PC-3 (cell line): ENCODE results near the gene UBR4. TPM values are rescaled to one million over a fixed set of nuclear protein-coding genes. Genes with fewer than 3 reads are reported as not detected.

Experiments
- ATAC-seq: fragments of 200-7000 bp; cut with Tn5 transposase; 2 replicates; pipeline ENCODE4 v1.9.1; 2020; ENCODE audit warnings: mild to moderate bottlenecking, moderate library complexity
- BruUV-seq: library from RNA; stranded (reverse); fragments of 400-500 nt; replicated peaks from 2 replicates; lab custom pipeline; 2021; lab: Mats Ljungman, UMichigan
- CTCF ChIA-PET: fragments of 300-600 bp; sonication (Branson Sonifier 250); formaldehyde crosslinking; loops from one replicate; lab custom pipeline; 2022; ENCODE audit warnings: antibody characterized with exemption; lab: Charles Lee
- POLR2A ChIA-PET: fragments of 300-600 bp; sonication (Branson Sonifier 250); formaldehyde crosslinking; loops from one replicate; lab custom pipeline; 2022; ENCODE audit warnings: antibody characterized with exemption; ENCODE audit not compliant: unreplicated experiment; lab: Charles Lee
- DNase-seq: peaks from one replicate; pipeline ENCODE4 v3.0.0-alpha.2; 2015
- H2AFZ ChIP-seq: fragments of 300-600 bp; sonication (generic); 2 replicates; pipeline ENCODE4 v1.6.0; 2016; ENCODE audit warnings: antibody characterized with exemption, low read length
- H3F3A ChIP-seq: fragments of 300-600 bp; sonication (generic); one replicate; pipeline ENCODE4 v1.6.0; 2017; ENCODE audit warnings: antibody characterized with exemption, low read length, control low read depth, mild to moderate bottlenecking; ENCODE audit not compliant: unreplicated experiment
- H3K27ac ChIP-seq: fragments of 300-600 bp; sonication (generic); 2 replicates; pipeline ENCODE4 v1.5.1; 2016; ENCODE audit warnings: mild to moderate bottlenecking, low read length
- H3K27me3 ChIP-seq: fragments of 300-600 bp; sonication (generic); 2 replicates; pipeline ENCODE4 v1.6.1; 2016; ENCODE audit warnings: low read length, mixed read lengths
- H3K36me3 ChIP-seq: fragments of 300-600 bp; sonication (generic); 2 replicates; pipeline ENCODE4 v1.6.1; 2016; ENCODE audit warnings: low read depth, mixed run types, low read length, mixed read lengths
- H3K4me1 ChIP-seq: fragments of 300-600 bp; sonication (generic); 2 replicates; pipeline ENCODE4 v1.5.1; 2016; ENCODE audit warnings: low read length; ENCODE audit not compliant: insufficient read depth
- H3K4me2 ChIP-seq: fragments of 300-600 bp; sonication (generic); 2 replicates; pipeline ENCODE4 v1.6.0; 2016; ENCODE audit warnings: low read length
- H3K4me3 ChIP-seq: fragments of 300-600 bp; sonication (generic); 2 replicates; pipeline ENCODE4 v1.5.1; 2016; ENCODE audit warnings: mild to moderate bottlenecking, low read length, mixed read lengths
- H3K79me2 ChIP-seq: fragments of 300-600 bp; sonication (generic); 2 replicates; pipeline ENCODE4 v1.6.1; 2017; ENCODE audit warnings: low read length, mixed read lengths
- H3K9ac ChIP-seq: fragments of 300-600 bp; sonication (generic); 2 replicates; pipeline ENCODE4 v1.6.0; 2016; ENCODE audit warnings: mild to moderate bottlenecking, low read length
- H3K9me2 ChIP-seq: fragments of 300-600 bp; sonication (generic); replicated peaks from 2 replicates; pipeline ENCODE4 v1.6.1; 2016; ENCODE audit warnings: mixed run types, low read length, mixed read lengths
- H3K9me3 ChIP-seq: fragments of 300-600 bp; sonication (generic); 2 replicates; pipeline ENCODE4 v1.6.1; 2016; ENCODE audit warnings: low read length, mixed read lengths
- H4K20me1 ChIP-seq: fragments of 300-600 bp; sonication (generic); 2 replicates; pipeline ENCODE4 v1.6.1; 2016; ENCODE audit warnings: low read length, mixed read lengths
- EZH2 ChIP-seq: fragments of 300-600 bp; sonication (generic); IDR thresholded peaks from one replicate; pipeline ENCODE4 v1.6.1; 2017; ENCODE audit warnings: antibody characterized with exemption, mild to moderate bottlenecking, low read length; ENCODE audit not compliant: unreplicated experiment
- EZH2phosphoT487 ChIP-seq: fragments of 300-600 bp; sonication (generic); IDR thresholded peaks from 2 replicates; pipeline ENCODE4 v1.6.1; 2018; ENCODE audit warnings: mild to moderate bottlenecking, antibody characterized with exemption, low read length, borderline replicate concordance
- intact Hi-C: fragments of 100-400 bp; cut with micrococcal nuclease; formaldehyde crosslinking; loops from 2 replicates; pipeline ENCODE4 v1.9.0; 2023
- total RNA-seq: library from RNA; depleted of rRNA; stranded (reverse); fragments of >200 nt; gene quantifications from 2 replicates; pipeline ENCODE4 v1.2.3, GENCODE V29; 2014
- TF ChIP-seq, protein P1 (sequence below): fragments of 300-600 bp; sonication (generic); conservative IDR thresholded peaks from 2 replicates; pipeline ENCODE4 v1.5.1; 2017; ENCODE audit warnings: antibody characterized with exemption, low read depth, mild to moderate bottlenecking, low read length

UBR4 gene
- total RNA-seq, 1 experiment from 2014 or later, result 141 TPM

DNA sequence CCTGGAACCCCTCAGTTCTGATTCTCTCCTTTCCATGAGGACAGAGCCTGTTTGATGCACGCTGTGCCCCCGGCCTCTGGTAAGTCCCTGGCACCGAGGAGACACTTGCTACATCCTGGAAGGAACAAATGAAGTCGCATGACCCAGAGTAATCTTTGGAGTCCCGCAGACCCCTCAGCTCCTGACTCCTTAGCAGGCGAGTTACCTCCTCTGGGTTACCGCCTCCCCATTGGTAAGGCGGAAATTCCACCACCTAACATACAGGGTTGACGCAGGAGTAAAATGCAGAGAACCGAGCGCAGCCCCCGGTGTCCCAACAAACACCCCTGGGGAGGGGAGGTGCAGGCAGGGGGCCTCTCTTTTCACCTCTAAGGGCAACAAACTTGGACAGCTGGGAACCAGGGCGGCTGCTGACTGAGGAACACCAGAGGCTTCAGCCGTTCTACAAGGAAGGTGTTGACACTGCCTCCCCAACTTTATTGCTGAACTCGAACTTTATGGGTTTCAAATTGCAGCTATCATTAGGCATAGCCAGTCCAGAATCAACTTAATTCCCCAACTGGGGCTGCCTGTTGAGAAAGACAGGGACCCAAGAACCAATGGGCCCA is 138.3 kb downstream of the UBR4 start:
- Histone ChIP-seq H3K27me3 (no peaks in the 10 kb centered on the region), H3K4me2 (no peak overlapping the region), H3K36me3 (peaks cover 31% of the 10 kb centered on the region), H3K9me2 (no peaks in the 10 kb centered on the region), H4K20me1 (no peaks in the 10 kb centered on the region), H3K9me3 (no peaks in the 10 kb centered on the region), H3K79me2 (no peaks in the 10 kb centered on the region), H3K4me1 (peaks cover 15% of the 10 kb centered on the region), H3K9ac (no peak overlapping the region), H3F3A (no peaks in the 10 kb centered on the region), H3K4me3 (no peak overlapping the region), H2AFZ (no peak overlapping the region), H3K27ac (no peak overlapping the region)
- no peak; the same call in 1 of the 2 replicates for ATAC-seq
- intact Hi-C loops, result no loop called here
- no TSS peak for BruUV-seq
- no peak for DNase-seq
- TF ChIP-seq EZH2phosphoT487 (no peak), EZH2 (no peak)
- TF ChIP-seq, protein P1, sequence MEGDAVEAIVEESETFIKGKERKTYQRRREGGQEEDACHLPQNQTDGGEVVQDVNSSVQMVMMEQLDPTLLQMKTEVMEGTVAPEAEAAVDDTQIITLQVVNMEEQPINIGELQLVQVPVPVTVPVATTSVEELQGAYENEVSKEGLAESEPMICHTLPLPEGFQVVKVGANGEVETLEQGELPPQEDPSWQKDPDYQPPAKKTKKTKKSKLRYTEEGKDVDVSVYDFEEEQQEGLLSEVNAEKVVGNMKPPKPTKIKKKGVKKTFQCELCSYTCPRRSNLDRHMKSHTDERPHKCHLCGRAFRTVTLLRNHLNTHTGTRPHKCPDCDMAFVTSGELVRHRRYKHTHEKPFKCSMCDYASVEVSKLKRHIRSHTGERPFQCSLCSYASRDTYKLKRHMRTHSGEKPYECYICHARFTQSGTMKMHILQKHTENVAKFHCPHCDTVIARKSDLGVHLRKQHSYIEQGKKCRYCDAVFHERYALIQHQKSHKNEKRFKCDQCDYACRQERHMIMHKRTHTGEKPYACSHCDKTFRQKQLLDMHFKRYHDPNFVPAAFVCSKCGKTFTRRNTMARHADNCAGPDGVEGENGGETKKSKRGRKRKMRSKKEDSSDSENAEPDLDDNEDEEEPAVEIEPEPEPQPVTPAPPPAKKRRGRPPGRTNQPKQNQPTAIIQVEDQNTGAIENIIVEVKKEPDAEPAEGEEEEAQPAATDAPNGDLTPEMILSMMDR, result no peak
- ChIA-PET CTCF (interaction anchor here (0.7 kb wide), 1 partner anchor 19 kb away, joined by 3 read pairs; no protein-coding TSS in a partner anchor), POLR2A (no interaction called here)

DNA sequence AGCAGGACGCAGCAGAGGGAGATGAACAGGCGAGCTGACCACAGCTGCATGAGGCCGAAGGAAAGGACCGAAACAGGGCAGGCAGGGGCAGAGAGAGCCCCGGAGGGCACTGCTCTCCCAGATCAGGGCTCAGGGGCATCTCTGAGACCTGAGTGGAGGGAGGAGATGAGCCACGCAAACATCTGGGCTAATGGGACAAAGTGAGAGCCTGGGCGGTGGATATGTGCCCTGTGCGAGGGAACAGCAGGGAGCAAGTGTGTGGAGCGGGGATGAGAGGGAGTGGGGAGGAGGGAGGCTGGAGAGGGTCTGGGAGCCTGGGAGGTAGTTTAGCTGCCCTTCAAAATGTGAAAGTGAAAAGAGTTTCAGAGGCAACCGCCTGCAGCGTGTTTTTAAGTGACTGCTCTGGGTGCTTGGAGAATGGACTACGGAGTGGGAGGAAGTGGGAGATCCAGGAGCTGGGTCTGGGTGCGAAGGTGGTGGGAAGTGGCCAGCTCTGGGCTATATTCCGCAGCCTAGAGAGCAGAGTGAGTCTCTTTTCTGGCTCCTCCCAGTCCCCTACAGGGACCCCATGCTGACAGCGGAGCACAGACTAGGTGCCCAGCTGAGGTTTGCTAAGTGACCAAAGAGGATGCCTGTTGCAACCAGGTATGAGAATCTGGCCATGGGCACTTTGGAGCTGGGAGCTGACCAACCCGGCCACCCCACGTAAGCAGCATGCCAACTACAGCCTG is 139.0 kb downstream of the UBR4 start:
- TF ChIP-seq, protein P1, result no peak
- TF ChIP-seq EZH2phosphoT487 (no peak), EZH2 (no peak)
- H3K27me3 ChIP-seq, result no peaks in the 10 kb centered on the region
- H3K9me3 ChIP-seq, result no peaks in the 10 kb centered on the region
- H3K27ac ChIP-seq, result no peak overlapping the region
- no peaks in the 10 kb centered on the region for H4K20me1 ChIP-seq
- no peaks in the 10 kb centered on the region for H3K79me2 ChIP-seq
- H3K9me2 ChIP-seq, result no peaks in the 10 kb centered on the region
- H2AFZ ChIP-seq, result no peak overlapping the region
- no peaks in the 10 kb centered on the region for H3F3A ChIP-seq
- ATAC-seq (no peak), DNase-seq (no peak)
- no peak overlapping the region for H3K9ac ChIP-seq
- ChIA-PET POLR2A (no interaction called here), CTCF (no interaction called here)
- TSS peak; percentile 3 for BruUV-seq
- intact Hi-C loops, result no loop called here
- no peak overlapping the region for H3K4me2 ChIP-seq
- H3K4me1 ChIP-seq, result peaks cover 23% of the 10 kb centered on the region
- H3K36me3 ChIP-seq, result peaks cover 24% of the 10 kb centered on the region
- H3K4me3 ChIP-seq, result no peak overlapping the region

DNA sequence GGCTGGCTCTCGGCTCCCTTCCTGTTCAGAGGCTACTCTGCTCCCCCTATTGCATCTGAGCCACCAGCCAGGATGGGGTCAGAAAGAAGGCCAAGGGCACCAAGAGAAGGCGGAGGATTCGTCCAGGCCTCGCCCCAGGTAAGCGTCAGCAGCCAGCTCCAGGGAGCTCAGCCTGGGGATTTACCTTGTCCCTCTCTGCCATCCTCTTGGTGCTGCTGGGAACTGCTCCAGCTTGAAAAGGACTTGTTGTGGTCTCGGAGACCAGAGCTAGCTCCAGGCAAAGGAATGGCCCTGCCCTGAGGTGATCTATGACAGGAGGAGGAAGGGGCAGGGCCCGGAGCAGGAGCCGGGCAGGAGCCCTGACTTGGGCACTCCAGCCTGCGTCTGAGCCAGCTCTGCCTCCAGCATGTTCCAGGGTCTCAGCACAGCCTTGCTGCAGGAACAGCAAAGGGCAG is 139.8 kb downstream of the UBR4 start:
- DNase-seq (no peak), ATAC-seq (no peak)
- Histone ChIP-seq H3K79me2 (no peaks in the 10 kb centered on the region), H2AFZ (no peak overlapping the region), H3K4me1 (peaks cover 28% of the 10 kb centered on the region), H3K9me3 (no peaks in the 10 kb centered on the region), H3K4me3 (no peak overlapping the region), H3K4me2 (no peak overlapping the region), H3K9ac (no peak overlapping the region), H4K20me1 (no peaks in the 10 kb centered on the region), H3K36me3 (peaks cover 16% of the 10 kb centered on the region), H3K9me2 (no peaks in the 10 kb centered on the region), H3F3A (no peaks in the 10 kb centered on the region), H3K27me3 (no peaks in the 10 kb centered on the region), H3K27ac (no peak overlapping the region)
- CTCF ChIA-PET, result no interaction called here
- TSS peak; percentile 9 for BruUV-seq
- intact Hi-C loops, result no loop called here
- TF ChIP-seq, protein P1, result no peak
- TF ChIP-seq EZH2 (no peak), EZH2phosphoT487 (no peak)
- POLR2A ChIA-PET, result no interaction called here
